HepG2 (cell line): ENCODE measurements around the gene DKKL1. TPM values are rescaled to one million over a fixed set of nuclear protein-coding genes. Genes with fewer than 3 reads are reported as not detected.

Experiments used
- ARNT ChIP-seq: fragments of 450-650 bp; IDR thresholded peaks from 2 replicates; pipeline ENCODE4 v1.6.1; 2017
- DR1 ChIP-seq: sonication (generic); formaldehyde crosslinking; IDR thresholded peaks from 2 replicates; pipeline ENCODE4 v1.8.0; 2021; ENCODE audit warnings: mild to moderate bottlenecking, missing genetic modification reagents, inconsistent platforms
- EED ChIP-seq: sonication (generic); formaldehyde crosslinking; IDR thresholded peaks from 2 replicates; pipeline ENCODE4 v1.5.0; 2020; ENCODE audit warnings: mild to moderate bottlenecking, missing genetic modification reagents
- FOSL2 ChIP-seq: sonication (generic); formaldehyde crosslinking; IDR thresholded peaks from 2 replicates; pipeline ENCODE4 v1.4.0; 2020; ENCODE audit warnings: missing genetic modification reagents
- HNRNPH1 ChIP-seq: fragments of 200-400 bp; formaldehyde crosslinking; optimal IDR thresholded peaks from 2 replicates; pipeline ENCODE3; 2017; ENCODE audit warnings: mild to moderate bottlenecking, low read depth, low read length
- HNRNPL ChIP-seq: fragments of 200-400 bp; formaldehyde crosslinking; IDR thresholded peaks from 2 replicates; pipeline ENCODE4 v1.6.1; 2017; ENCODE audit warnings: mild to moderate bottlenecking, low read depth, low read length
- MIXL1 ChIP-seq: IDR thresholded peaks from 2 replicates; pipeline ENCODE4 v1.6.1; 2016
- MYNN ChIP-seq: sonication (generic); formaldehyde crosslinking; IDR thresholded peaks from 2 replicates; pipeline ENCODE4 v1.4.0; 2020; ENCODE audit warnings: mild to moderate bottlenecking, low read depth, missing genetic modification reagents
- NFYC ChIP-seq: IDR thresholded peaks from 2 replicates; pipeline ENCODE4 v1.6.1; 2016; ENCODE audit warnings: missing genetic modification reagents, missing compliant biosample characterization
- NR1H2 ChIP-seq: sonication (generic); formaldehyde crosslinking; IDR thresholded peaks from 2 replicates; pipeline ENCODE4 v1.8.1; 2022; ENCODE audit warnings: low read depth, missing genetic modification reagents, borderline replicate concordance
- PTBP1 ChIP-seq: fragments of 200-400 bp; formaldehyde crosslinking; IDR thresholded peaks from 2 replicates; pipeline ENCODE4 v1.6.1; 2018; ENCODE audit warnings: low read length, low read depth; ENCODE audit not compliant: poor library complexity, severe bottlenecking
- REPIN1 ChIP-seq: sonication (generic); formaldehyde crosslinking; IDR thresholded peaks from 2 replicates; pipeline ENCODE4 v1.8.0; 2022; ENCODE audit warnings: missing genetic modification reagents, low read depth, mild to moderate bottlenecking, borderline replicate concordance
- SALL1 ChIP-seq: sonication (generic); formaldehyde crosslinking; IDR thresholded peaks from 2 replicates; pipeline ENCODE4 v1.8.0; 2022; ENCODE audit warnings: mild to moderate bottlenecking, missing genetic modification reagents
- ZBTB26 ChIP-seq: IDR thresholded peaks from 2 replicates; pipeline ENCODE4 v1.6.1; 2016; ENCODE audit warnings: missing compliant biosample characterization, missing genetic modification reagents, borderline replicate concordance
- ZBTB37 ChIP-seq: sonication (generic); formaldehyde crosslinking; IDR thresholded peaks from 2 replicates; pipeline ENCODE4 v1.4.0; 2020; ENCODE audit warnings: mild to moderate bottlenecking, missing genetic modification reagents
- ZNF335 ChIP-seq: sonication (generic); formaldehyde crosslinking; IDR thresholded peaks from 2 replicates; pipeline ENCODE4 v1.4.0; 2020; ENCODE audit warnings: missing genetic modification reagents
- ZNF33A ChIP-seq: sonication (generic); formaldehyde crosslinking; IDR thresholded peaks from 2 replicates; pipeline ENCODE4 v1.5.1; 2020; ENCODE audit warnings: missing genetic modification reagents, mild to moderate bottlenecking, moderate library complexity, borderline replicate concordance
- ZNF569 ChIP-seq: sonication (generic); formaldehyde crosslinking; IDR thresholded peaks from 2 replicates; pipeline ENCODE4 v1.5.0; 2020; ENCODE audit warnings: mild to moderate bottlenecking, missing genetic modification reagents, moderate library complexity, borderline replicate concordance
- ZNF646 ChIP-seq: sonication (generic); formaldehyde crosslinking; IDR thresholded peaks from 2 replicates; pipeline ENCODE4 v1.9.0; 2021; ENCODE audit warnings: mild to moderate bottlenecking, missing genetic modification reagents
- ZNF670 ChIP-seq: sonication (generic); formaldehyde crosslinking; IDR thresholded peaks from 2 replicates; pipeline ENCODE4 v1.8.0; 2022; ENCODE audit warnings: mild to moderate bottlenecking, missing genetic modification reagents, borderline replicate concordance
- ZNF674 ChIP-seq: sonication (generic); formaldehyde crosslinking; IDR thresholded peaks from 2 replicates; pipeline ENCODE4 v1.5.0; 2020; ENCODE audit warnings: low read depth, mild to moderate bottlenecking, missing genetic modification reagents
- ZNF713 ChIP-seq: sonication (generic); formaldehyde crosslinking; IDR thresholded peaks from 2 replicates; pipeline ENCODE4 v1.4.0; 2020; ENCODE audit warnings: mild to moderate bottlenecking, missing genetic modification reagents
- polyA plus RNA-seq, 8 experiments: library from polyadenylated mRNA; depleted of rRNA in 3 of 8; stranded (reverse) in 7 of 8; unstranded in 1 of 8; fragments of >200 nt; fragmentation: Illumina TruSeq in 4 of 8; extraction: Trizol in 4 of 8; gene quantifications; 2 replicates each; pipeline versions ENCODE4 v1.2.1 to v1.2.3, GENCODE V29; 2011 to 2016; ENCODE audit warnings: low read depth in 4 of 8, missing spikeins in 1 of 8, mixed read lengths in 1 of 8; ENCODE audit not compliant: insufficient read depth in 1 of 8
- total RNA-seq, 5 experiments: library from RNA; depleted of rRNA; stranded (reverse); fragments of >200 nt; fragmentation: Illumina TruSeq; extraction: Trizol; gene quantifications; 2 replicates each; pipeline ENCODE4 v1.2.3, GENCODE V29; 2016; ENCODE audit warnings: low read depth in 1 of 5

DKKL1 gene
- total and polyA plus RNA-seq, 2 of the 13 experiments (the other 11 are each of a cell fraction or from before 2014, with no cell fraction given), result 0.30 to 0.31 TPM

GRCh38 chr19:49363268-49364082 lies at the start of gene DKKL1 (continued):
- TF ChIP-seq ZNF646 (CRISPR knock-in tag), result no peak
- TF ChIP-seq ZNF670 (CRISPR knock-in tag), result no peak
- TF ChIP-seq HNRNPL, result no peak
- no peak for TF ChIP-seq ZNF335
- TF ChIP-seq ZNF33A, result no peak
- no peak for TF ChIP-seq ZBTB37 (CRISPR knock-in tag)
- TF ChIP-seq HNRNPH1, result no peak
- TF ChIP-seq ZNF713, result no peak
- no peak for TF ChIP-seq MYNN (CRISPR knock-in tag)
- peak; percentile 86 for TF ChIP-seq ZBTB26 (CRISPR knock-in tag)
- no peak for TF ChIP-seq ARNT
- TF ChIP-seq REPIN1, result no peak
- TF ChIP-seq DR1 (CRISPR knock-in tag), result 0 out of 2 replicates have a peak, but pooled peaks have one; percentile 34
- no peak for TF ChIP-seq ZNF674 (CRISPR knock-in tag)
- TF ChIP-seq EED (CRISPR knock-in tag), result no peak
- no peak for TF ChIP-seq MIXL1 (CRISPR knock-in tag)
- TF ChIP-seq FOSL2 (CRISPR knock-in tag), result no peak
- TF ChIP-seq ZNF569 (CRISPR knock-in tag), result no peak
- TF ChIP-seq SALL1 (CRISPR knock-in tag), result no peak; the same call in 1 of the 2 replicates
- TF ChIP-seq NR1H2, result no peak
- no peak for TF ChIP-seq PTBP1
- TF ChIP-seq NFYC (CRISPR knock-in tag), result 0 out of 2 replicates have a peak, but pooled peaks have one; percentile 14
